Measurements from ENCODE around the gene ENTPD8. TPM values are rescaled to one million over a fixed set of nuclear protein-coding genes. Genes with fewer than 3 reads are reported as not detected.

The ENTPD8 gene
- total RNA-seq, 1 experiment from 2014 or later = not detected

DNA sequence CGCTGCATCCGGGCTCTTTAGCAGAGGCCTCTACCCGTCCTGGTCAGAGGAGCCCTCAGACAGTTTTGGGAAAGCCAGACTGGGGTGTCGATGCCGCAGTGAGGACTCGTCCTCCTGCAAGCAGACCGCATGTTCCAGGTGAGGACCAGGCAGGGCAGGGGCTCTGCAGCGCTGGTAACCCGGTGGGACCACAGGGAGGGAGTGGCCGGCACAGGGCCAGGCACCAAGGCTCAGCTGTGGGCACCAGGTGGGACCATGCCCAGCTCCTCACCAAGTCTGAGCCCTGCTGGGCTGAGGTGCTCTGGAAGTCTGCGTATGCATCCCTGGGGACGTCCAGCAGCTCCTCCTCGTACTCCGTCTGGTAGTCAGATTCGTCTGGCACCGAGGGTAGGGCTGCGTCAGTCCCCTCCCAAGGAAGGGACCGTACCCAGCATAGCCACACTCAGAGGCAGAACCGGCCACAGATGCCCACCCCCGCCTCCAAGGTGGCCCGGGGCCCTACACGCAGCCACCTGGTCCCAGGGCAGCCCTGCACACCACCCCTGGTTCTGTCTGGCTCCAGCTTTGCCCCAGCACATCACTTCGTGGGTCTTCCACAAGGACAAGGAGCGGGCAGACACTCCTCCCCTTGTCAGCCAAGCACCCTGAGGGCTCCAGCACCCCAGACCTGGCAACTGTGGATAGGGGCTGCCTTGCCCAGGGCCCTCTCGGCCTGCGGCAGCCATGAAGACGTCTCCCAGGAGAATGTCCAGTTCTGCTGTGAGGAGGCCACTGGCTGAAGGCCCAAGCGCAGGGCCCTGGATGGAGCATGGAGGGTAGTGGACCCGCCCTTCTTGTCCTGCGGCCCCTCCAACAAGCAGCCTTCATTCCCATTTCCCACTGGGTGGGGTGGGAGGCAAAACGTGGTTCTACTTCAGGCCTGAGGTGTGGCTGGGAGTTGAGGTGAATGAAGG lies 19.5 kb upstream of the ENTPD8 start:
- in situ Hi-C loops (cut with HindIII; ENCODE audit: low pct_unique_long_range_greater_than_20kb, low sequenced_read_pairs) = no loop called here
- no peak for DNase-seq (ENCODE audit: low read depth)

DNA sequence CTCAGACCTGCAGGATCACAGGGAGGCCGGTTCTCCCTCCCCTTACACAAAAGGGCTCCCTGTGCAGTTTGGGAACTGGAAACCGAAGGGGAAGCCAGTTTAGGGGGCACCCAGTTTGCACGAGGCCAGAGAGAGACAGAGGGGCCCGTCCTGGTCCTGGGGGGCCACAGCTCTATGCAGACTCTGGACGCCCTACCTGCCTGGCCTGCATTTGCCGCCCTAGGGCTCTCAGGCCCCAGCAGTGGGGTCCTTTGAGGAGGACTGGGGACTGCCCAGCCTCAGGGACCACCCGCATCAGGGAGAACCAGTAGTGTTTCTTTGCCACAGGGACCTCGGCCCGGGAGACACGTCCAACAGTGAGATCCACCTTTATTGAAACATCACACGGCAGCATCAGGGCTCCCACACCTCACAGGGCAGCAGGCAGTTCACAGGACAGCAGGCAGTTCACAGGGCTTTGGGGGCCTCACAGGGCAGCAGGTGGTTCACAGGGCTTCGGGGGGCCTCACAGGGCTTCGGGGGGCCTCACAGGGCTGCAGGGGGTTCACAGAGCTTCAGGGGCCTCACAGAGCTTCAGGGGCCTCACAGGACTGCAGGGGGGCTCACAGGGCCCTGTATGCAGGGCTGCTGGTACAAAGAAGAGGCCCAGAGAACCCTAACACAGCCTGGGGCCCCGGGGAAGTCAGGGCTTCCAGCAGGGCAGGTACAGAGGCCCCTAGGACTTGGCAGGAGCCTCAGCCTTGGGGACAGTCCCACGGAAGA lies 18.6 kb upstream of the ENTPD8 start:
- no peak for DNase-seq (ENCODE audit: low read depth)

DNA sequence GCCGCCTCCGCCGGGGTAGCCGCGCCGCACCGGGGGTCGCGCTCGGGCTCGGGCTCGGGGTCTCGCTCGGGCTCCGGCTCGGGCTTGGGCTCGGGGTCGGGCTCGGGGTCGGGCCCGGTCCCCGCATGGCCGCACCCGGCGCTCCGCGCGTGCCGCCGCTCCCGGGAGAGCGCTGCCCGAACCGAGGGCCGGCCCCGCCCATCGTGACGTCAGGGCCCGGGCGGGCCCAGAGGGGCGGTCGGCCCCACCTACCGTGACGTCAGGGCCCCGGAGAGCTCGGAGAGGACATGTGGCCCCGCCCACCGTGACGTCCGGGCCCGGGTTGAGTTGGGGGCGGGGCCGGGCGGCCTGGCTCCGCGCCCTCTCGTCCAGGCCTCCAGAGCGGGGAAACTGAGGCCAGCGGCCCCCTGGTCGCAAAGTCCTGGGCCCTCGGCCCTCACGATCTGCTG lies 18.0 kb upstream of the ENTPD8 start, which contains the start of gene NSMF:
TSS of gene NSMF (minus strand) at position 183 of the 449 bp plus-strand sequence. CDS start 232 bp downstream, outside the sequence.
- peak; percentile 76 for DNase-seq (ENCODE audit: low read depth)

More for the DNA sequence above, 18.6 kb upstream of the ENTPD8 start:
- in situ Hi-C loops (cut with HindIII; ENCODE audit: low pct_unique_long_range_greater_than_20kb, low sequenced_read_pairs) = no loop called here

DNA sequence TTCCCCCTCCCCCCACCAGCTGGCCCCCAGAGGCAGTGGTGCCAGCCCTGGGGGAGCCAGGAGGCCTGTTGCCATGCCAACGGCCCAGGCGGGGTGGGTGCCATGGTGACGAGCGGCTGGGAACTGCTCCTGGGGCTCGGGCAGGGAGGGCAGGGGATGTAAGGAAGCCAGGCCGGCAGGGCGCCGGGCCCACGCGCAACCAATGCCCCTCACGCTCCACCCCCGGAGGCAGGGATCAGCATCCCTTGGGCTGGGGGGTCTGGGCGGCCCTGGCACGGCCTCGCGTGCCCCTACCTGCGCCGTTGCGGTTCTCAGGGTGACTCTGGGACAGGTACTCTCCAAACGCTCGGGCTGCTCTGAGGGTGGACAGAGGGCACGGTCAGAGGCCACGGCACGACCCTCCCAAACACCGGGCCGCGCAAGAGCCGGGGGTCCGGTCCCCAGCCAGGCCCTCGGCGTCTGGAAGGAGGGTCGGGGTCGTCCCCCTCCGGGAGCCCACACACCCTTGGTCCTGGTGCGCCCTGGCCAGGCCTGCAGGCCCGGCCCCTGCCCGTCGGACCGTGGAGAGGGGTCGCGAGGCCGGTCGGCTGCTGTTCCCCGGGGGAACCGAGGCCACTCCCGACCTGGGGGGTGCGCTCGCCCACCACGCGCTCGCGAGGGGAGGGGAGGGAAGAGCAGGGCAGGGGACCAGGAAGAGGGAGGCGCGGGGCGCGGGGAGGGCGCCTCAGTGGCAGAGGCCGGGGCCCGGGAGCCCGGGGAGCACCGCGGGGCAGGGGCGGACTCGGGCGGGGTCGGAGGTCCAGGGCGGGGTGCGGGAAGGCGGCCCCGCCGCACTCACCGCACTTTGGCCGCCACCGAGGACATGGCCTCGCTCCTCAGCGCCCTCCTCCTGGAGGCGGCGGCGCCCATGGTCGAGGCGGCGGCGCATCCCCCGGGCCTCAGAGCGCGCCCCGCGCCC lies 17.3 kb upstream of the ENTPD8 start:
- DNase-seq (ENCODE audit: low read depth) = no peak
- in situ Hi-C loops (cut with HindIII; ENCODE audit: low pct_unique_long_range_greater_than_20kb, low sequenced_read_pairs) = no loop called here

More for the DNA sequence above, 18.0 kb upstream of the ENTPD8 start, which contains the start of gene NSMF:
- in situ Hi-C loops (cut with HindIII; ENCODE audit: low pct_unique_long_range_greater_than_20kb, low sequenced_read_pairs) = no loop called here

DNA sequence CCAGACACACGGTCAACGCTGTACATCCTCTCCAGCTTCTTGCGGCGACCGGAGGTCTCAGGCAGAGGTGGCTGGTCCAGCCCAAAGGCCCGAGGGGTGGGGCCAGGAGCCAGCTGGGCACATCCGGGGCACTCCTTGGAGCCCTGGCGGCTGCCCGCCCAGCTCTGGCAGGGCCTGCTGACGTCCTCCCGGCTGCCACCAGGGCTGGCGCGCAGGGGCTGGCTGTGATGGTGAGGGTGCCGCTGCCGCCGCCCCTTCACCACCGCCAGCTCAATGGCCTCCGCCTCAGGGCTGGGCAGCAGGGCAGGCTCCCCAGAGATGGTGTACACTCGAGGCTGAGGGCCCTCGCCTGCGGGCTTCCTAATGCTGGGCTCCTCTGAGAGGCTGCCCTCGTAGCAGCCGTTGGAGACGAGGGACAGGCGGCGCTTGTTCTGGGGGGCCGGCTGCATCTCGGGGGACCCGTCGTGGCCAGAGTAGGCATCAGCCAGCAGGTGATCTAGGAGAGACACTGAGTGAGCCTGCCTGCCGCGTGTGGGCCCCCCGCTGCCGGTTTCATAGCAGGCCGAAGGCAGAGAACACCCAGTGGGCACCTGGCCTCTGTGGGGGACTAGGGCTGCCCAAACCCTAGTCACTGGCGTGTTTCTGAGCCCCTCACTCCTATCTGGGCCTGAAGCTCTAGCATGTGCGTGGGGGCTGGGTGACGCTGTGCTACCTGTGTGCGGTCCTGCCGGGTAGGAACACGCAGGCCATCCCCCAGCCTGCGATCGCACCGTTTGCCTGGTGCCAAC lies 16.4 kb upstream of the ENTPD8 start:
- in situ Hi-C loops (cut with HindIII; ENCODE audit: low pct_unique_long_range_greater_than_20kb, low sequenced_read_pairs) = no loop called here
- DNase-seq (ENCODE audit: low read depth) = no peak

DNA sequence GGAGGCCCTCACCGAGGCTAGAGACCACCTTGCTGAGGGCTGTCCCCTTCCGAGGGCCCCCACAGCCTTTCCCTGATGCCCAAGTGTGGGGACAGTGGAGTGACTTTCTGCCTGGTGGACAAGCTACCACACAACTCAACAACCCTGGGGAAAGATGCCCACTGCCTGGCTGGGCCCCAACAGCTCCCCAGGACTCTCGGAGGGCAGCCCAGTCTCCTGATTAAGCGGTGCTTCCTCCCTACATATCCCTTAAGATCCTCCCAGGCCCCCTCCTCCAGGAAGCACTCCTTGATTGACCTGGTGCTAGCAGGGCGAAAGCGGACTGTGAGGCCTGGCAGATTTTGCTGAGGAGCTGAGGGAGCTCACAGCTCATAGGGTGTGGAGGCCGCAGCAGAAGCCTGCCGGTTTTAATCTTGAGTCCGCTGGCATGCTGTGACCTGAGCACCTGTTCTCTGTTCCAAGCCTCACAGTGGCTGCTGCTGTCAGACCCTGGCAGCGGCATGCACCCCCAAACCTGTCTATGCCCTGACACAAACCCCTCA lies 15.8 kb upstream of the ENTPD8 start:
- no peak for DNase-seq (ENCODE audit: low read depth)
- in situ Hi-C loops (cut with HindIII; ENCODE audit: low pct_unique_long_range_greater_than_20kb, low sequenced_read_pairs) = no loop called here

DNA sequence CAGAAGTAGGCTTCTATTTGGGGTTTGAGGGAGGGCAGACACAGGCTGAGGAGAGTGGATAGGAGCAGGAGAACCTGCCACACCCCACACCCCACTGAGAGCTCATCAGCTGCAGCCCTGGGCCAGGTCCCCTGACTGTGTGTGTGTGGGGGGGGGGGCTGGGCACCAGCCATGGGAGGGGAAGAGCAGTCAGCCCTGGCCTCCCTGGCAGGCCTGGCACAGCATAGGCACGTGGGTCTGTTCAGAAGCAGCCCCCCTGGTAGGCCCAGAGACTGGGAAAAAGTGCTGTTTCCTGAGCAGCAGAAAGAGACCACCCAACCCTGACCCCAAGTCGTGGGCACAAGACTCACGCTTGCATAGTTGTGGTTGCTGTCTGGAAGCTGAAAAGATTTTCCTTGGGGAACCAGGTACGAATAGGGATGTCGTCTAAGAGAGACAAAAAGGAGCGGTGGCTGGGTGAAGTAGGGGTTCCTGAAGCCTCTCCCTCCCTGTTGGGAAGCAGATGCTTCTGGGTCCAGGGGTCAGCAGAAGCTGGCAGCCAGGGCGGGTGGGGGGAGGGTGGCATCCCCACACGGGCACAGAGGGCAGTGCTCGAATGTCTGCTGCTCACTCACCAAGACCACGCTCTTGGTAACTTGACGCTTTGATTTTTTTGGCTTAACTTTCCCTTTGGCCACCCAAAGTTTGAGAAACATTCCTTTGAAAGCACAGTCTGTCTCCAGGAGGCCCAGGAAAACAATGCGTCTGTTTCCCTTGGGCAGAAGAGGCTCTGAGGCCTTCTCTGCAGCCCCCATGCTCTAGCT lies 15.1 kb upstream of the ENTPD8 start:
- DNase-seq (ENCODE audit: low read depth) = no peak
- in situ Hi-C loops (cut with HindIII; ENCODE audit: low pct_unique_long_range_greater_than_20kb, low sequenced_read_pairs) = no loop called here

DNA sequence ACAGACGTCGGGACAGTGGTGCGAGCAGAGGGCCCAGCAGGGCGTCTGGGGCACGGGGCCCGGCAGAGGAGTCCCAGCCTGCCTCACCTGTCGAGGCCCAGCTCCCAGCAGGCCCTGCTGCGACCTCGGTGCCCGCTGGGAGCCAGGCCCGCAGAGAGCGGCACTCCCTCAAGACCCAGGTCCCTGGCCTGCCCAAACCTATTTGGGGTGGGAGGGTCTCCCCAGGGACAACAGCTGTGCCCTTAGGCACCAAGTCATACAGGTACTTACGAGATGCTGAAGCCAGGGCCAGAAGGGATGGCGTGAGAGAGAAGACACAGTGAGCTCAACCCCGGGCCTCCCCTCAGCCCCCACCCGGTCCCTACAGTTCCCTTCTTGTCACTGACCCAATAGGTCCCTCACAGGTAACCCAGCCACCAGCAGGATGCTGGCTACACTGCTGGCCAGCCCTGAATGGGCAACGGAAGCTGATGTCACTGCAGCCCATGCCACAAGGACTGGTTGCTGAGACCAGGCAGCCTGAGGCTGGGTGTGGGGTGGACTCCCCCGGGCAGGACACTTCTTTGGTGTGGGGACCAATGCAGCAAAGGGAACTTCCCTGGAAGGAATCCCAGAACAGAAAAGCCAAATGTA lies 14.3 kb upstream of the ENTPD8 start:
- in situ Hi-C loops (cut with HindIII; ENCODE audit: low pct_unique_long_range_greater_than_20kb, low sequenced_read_pairs) = no loop called here
- DNase-seq (ENCODE audit: low read depth) = no peak

DNA sequence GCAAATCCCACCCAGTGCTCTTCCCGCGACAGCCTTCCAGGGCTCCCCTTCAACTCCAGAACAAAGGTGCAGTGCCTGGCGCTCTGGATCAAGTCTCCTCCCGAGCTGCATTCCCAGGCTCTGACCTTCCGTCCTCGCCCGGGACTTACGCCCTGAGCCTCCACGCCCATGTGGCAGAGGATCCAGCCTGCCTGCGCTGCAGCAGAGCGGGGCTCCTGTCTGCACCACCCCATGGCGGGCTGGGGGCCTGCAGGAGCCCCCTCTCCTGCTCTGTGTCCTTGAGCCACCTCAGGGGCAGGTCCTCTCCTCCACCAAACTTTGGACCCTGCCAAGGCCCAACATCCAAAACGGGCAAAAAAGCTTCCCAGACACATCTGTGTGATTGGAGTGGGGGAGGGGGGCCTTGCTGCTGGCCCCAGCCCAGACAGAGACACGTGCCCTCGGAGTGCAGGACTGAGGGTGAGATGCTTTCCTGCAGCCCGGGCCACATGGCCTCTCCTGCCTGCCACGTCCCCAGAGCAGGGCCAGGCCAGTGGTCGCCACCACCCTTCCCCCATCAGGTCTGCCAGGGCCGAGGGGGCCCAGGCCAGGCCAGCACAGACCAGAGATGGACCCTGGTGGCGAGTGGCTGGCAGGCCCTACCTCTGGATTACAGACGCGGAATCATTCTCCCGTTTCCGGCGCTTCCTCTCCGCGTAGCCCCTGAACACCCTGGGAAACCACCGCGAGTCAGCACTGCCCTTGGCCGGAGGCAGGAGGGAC lies 13.6 kb upstream of the ENTPD8 start:
- no peak for DNase-seq (ENCODE audit: low read depth)
- in situ Hi-C loops (cut with HindIII; ENCODE audit: low pct_unique_long_range_greater_than_20kb, low sequenced_read_pairs) = no loop called here

DNA sequence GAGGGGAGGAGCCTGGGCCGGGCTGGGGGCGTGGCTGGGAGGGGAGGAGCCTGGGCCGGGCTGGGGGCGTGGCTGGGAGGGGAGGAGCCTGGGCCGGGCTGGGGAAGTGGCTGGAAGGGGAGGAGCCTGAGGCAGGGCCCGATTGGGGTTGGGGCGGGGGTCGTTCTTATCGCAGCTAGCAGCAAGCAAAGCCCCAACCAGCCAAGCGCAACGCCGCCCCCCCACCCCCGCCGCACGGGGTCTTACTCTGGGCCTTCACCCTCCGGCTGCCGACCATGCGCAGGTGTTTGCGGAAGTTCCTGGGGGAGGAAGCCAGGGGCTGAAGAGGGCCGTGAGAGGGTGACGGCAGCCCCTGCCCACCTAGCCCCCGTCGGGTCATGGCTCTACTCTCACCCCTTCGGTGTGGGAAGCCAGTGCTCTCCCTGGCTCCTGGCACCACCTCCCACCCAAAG lies 13.0 kb upstream of the ENTPD8 start:
- no peak for DNase-seq (ENCODE audit: low read depth)
- in situ Hi-C loops (cut with HindIII; ENCODE audit: low pct_unique_long_range_greater_than_20kb, low sequenced_read_pairs) = no loop called here

DNA sequence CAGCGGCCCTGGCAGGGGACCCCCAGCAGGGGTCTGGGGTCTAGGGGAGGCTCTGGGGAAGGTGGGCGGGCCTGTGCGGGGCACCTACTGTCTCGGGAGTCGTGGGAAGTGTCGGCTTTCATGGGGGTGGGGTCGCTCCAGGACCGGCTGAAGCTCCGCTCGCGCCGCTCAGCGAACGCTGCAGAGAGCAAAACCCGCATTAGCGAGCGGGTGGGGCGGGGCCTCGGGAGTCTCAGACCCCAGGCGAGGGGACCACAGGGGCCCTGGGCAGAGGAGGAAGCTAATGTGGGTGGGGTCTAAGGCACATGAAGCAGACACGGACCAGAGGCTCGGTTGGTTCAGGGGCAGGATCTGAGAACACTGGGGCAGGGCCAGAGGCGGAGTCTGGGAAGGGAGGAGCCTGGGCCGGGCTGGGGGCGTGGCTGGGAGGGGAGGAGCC lies 12.5 kb upstream of the ENTPD8 start:
- no peak for DNase-seq (ENCODE audit: low read depth)

DNA sequence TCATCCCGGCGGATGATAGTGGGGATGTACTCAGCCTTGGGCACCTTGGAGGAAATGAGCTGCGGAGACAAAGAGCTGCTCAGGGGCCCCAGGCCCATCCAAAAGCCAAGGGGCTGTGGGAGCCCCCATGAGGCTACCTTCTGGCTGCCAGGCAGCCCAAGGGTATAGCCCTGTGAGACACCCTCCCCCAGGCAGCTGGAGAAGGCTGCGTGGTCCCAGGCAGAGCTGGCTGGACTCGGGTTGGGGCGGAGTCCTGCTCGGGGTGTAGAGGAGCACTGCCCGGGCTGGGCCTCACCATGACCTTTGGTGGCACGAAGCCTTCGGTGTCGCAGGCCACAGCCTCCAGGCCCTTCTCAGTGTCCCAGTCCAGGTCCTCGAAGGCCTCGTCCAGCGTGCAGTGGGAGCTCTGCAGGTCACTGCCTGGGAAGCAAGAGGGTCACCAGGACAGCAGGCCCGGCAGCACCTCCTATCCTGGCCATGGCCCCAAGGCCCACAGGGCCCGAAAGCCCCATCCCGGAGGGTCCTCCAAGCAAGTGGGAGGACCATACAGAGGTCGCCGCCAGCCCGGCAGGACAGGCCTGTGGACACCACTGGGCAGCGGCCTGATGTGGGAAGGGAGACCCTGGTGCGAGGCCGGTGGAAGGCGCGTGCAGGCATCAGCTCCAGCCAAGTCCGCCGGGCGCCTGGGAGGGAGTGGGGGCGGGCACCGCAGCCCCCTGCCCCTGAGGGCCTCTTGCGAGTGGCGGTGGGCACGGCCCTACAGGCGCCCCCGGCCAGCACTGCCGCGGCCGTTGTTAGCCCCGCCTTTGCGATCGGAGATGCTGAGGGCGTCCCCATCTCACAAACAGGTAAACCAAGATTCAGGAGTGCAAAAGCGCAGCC lies 11.8 kb upstream of the ENTPD8 start:
- DNase-seq (ENCODE audit: low read depth) = no peak
- in situ Hi-C loops (cut with HindIII; ENCODE audit: low pct_unique_long_range_greater_than_20kb, low sequenced_read_pairs) = no loop called here

More for the DNA sequence above, 12.5 kb upstream of the ENTPD8 start:
- in situ Hi-C loops (cut with HindIII; ENCODE audit: low pct_unique_long_range_greater_than_20kb, low sequenced_read_pairs) = no loop called here

DNA sequence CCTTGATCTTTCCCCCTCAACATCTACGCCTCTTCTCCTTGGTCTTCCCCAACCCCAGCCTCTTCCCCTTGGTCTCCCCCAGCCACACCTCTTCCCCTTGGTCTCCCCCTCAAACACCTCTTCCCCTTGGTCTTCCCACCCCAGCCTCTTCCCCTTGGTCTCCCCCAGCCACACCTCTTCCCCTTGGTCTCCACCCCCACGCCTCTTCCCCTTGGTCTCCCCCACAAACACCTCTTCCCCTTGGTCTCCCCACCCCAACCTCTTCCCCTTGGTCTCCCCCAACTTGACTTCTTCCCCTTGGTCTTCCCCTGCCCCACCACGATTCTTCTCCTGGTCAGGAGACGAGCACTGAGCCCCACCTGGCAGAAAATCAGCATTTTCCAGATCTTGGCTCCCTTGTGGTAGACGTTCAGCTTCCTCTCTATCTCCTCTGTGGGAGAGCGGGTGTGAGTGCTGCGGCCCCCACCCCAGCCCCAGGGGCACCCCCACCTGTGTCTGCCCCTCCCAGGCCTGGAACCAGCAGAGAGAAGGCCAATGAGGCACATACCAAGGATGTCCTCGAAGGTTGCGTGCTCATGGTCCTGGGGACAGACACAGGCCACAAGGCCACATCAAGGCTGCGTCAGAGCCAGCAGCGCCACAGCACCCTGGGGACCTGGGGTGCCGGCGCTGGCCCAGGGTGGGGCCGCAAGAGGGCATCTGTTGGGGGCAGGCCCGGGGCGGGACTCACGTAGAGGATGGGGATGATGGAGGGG lies 11.0 kb upstream of the ENTPD8 start:
- no peak for DNase-seq (ENCODE audit: low read depth)
- in situ Hi-C loops (cut with HindIII; ENCODE audit: low pct_unique_long_range_greater_than_20kb, low sequenced_read_pairs) = no loop called here
